ENCODE results near the gene ITPKA.

DNA sequence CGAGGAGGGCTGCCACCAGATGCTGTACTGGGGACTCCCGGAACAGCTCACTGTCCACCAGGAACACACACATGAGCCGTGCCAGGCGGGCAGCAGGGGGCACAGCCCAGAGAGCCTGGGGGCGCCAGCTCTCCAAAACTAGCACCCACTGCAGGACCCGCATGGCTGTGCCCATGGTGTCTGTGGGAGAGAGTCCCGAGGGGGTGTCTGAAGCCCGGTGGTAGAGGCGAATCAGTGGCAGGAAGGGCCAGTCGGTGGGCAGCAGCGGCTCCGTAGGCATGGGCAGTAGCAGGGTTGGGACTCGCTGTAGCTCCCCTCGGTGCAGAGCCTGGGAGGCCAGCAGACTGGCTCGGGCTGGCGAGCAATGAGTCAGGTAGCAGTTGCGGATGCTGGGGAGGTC lies 27.0 kb downstream of the ITPKA start:
- TF ChIP-seq, protein P1, sequence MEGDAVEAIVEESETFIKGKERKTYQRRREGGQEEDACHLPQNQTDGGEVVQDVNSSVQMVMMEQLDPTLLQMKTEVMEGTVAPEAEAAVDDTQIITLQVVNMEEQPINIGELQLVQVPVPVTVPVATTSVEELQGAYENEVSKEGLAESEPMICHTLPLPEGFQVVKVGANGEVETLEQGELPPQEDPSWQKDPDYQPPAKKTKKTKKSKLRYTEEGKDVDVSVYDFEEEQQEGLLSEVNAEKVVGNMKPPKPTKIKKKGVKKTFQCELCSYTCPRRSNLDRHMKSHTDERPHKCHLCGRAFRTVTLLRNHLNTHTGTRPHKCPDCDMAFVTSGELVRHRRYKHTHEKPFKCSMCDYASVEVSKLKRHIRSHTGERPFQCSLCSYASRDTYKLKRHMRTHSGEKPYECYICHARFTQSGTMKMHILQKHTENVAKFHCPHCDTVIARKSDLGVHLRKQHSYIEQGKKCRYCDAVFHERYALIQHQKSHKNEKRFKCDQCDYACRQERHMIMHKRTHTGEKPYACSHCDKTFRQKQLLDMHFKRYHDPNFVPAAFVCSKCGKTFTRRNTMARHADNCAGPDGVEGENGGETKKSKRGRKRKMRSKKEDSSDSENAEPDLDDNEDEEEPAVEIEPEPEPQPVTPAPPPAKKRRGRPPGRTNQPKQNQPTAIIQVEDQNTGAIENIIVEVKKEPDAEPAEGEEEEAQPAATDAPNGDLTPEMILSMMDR (IDR thresholded peaks at IDR 0.05): no peak
- TF ChIP-seq POLR2AphosphoS5 (IDR thresholded peaks at IDR 0.05): no peak

Measured in breast epithelium (tissue), 3 donors.